Activated T-helper 1 cell treated with anti-CD3 and anti-CD28 coated beads, Interleukin-2, amount 50 U/mL, for 16 hours (primary cell): Measurements from ENCODE around the gene SSRP1.

Source experiments
- DNase-seq, 2 donors: peaks; one replicate each; pipeline ENCODE4 v3.0.0-alpha.2; 2020; ENCODE audit warnings: low read depth in 1 of 2, low spot score in 1 of 2

SSRP1 gene

GRCh38 chr11:57318178-57318577 is 17.5 kb downstream of the SSRP1 start:
- DNase-seq = no peak

DNA sequence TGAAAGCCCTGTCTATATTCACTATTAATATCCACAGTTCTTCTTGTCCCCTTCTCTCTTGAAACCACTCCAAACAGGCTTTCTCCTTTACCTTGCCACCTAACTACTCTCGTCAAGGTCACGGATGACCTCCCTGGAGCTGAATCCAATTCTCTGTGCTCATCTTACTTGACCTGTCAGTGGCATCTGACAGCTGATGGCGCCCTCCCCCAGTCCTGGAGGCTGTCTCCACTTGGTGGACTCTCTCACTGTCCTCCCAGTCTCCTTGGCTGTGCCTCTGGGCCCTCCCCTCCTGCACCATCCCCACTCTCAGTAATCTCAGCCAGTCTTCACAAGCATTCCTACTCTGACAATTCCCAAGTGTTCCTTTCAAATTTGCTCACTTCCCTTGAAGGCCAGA is 19.7 kb downstream of the SSRP1 start:
- no peak for DNase-seq

DNA sequence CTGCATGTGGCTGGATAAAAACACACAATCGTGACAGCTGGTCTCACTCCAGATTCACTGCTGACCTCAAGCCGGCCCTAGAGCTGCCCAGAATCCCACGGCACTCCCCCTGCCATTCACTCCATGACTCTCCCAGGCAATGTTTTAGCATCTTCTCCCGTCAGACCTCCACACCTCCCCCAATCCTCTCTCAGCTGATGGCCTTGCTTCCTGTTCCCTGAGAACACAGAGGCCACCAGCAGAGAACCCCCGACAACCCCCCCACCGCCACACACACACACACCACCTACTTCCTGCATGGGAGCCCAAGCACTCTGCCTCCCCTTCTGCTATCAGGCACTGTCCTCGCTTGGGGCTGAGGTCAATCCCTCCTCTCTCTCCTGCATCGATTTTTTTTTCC is 20.2 kb downstream of the SSRP1 start:
- no peak for DNase-seq

- no peak for DNase-seq
Observed at GRCh38 chr11:57314221-57314973, 21.3 kb downstream of the SSRP1 start.

GRCh38 chr11:57313788-57314135 is 21.9 kb downstream of the SSRP1 start:
- DNase-seq = no peak

DNA sequence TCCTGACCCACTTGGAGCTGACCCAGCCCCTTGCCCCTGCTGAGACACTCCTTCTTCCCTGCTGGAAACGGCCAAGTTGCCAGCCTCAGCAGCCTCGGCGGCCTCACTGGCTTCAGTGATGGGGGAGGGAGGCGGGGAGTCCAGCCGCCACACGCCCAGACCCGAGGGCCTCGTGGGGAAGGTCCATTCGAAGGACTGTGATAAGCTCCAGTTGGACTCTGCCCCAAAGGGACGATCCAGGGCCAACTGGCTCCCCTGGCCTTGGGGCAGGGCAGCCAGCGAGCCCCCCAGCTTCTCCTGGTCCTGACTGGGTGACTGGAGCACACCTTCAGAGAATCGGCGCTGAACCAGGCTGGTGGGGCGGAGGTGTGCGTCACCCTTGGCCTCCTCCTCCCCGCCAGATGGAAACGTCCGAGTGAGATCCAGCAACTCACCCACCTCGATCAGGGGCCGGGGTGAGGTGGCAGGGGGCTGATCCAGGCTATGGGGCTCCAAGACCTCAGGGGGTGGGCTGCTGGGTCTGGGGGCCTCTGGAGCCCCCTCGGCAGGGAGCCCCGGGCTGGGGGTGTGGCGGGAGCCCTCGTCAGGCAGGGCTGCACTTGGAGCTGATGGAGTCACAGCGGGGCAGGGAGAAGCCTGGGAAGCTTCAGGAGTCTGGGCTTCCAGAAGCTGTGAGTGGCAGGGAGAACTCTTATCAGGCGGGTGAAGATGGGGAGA is 22.5 kb downstream of the SSRP1 start:
- DNase-seq = no peak

DNA sequence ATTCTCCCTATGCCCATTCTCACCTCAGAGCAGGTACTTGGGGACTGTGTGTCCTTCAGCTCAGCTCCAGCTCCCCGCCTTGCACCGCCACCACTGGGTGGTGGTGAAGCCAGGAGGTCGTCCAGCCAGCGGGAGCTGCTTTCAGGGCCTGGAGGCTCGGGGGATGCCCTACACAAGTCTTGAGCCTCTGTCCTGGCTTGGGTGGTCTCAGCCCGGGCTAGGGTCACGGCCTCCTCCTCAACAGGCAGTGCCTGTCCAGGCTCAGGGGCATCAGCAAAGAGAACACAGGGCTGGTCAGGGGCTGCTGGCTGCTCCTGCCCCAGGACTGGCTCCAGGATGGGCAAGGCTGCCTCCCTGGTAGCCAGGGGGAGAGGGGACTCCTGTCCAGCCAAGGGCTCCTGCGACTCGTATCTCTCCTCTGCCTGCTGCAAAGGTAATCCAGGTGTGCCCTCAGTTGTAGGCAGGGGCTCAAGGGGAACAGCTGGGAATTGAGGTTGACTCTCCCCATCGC is 23.1 kb downstream of the SSRP1 start:
- DNase-seq = no peak

DNA sequence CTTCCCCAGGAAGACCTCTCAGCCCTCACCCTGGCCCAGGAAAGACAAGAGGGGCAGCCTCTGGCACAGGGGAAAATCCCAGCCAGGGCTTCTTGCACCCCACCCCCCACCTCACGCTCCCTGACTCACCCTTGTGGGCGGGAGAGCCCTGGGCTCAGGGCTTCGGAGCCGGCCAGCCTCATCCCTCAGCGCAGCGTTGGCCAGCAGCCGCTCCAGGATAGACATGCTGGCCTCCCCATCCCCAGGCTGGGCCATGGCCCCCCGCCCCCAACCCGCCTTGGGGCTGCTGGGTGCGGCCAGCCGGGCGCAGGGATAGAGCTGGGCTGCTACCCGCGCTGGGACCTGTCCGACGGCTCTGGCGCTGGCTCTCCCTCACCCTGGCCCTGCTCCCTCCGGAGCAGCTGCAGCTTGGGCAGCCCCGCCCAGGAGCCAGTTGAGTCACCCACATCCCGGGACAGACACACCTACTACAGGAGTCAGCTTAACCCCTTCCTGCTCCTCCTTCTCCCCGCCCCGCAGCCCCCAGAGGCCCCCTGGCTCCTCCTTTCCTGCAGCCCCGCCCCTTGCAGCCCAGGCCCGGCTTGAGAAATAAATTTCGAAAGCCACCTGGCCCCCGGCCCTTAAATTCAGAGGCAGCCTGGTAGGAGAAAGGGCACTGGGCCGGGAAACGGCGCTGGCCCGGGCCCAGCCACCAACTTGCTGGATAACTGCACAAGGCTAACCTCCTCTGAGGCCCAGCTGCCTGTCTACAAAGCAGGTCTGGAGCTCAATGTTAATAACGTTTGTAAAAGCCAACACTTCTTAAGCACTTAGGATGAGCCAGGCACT is 24.4 kb downstream of the SSRP1 start:
- peak in 1 of 2 donors; percentile 20 for DNase-seq

- no peak for DNase-seq
Observed at GRCh38 chr11:57310630-57311086, 25.0 kb downstream of the SSRP1 start.

GRCh38 chr11:57310091-57310490 is 25.6 kb downstream of the SSRP1 start:
- no peak for DNase-seq

DNA sequence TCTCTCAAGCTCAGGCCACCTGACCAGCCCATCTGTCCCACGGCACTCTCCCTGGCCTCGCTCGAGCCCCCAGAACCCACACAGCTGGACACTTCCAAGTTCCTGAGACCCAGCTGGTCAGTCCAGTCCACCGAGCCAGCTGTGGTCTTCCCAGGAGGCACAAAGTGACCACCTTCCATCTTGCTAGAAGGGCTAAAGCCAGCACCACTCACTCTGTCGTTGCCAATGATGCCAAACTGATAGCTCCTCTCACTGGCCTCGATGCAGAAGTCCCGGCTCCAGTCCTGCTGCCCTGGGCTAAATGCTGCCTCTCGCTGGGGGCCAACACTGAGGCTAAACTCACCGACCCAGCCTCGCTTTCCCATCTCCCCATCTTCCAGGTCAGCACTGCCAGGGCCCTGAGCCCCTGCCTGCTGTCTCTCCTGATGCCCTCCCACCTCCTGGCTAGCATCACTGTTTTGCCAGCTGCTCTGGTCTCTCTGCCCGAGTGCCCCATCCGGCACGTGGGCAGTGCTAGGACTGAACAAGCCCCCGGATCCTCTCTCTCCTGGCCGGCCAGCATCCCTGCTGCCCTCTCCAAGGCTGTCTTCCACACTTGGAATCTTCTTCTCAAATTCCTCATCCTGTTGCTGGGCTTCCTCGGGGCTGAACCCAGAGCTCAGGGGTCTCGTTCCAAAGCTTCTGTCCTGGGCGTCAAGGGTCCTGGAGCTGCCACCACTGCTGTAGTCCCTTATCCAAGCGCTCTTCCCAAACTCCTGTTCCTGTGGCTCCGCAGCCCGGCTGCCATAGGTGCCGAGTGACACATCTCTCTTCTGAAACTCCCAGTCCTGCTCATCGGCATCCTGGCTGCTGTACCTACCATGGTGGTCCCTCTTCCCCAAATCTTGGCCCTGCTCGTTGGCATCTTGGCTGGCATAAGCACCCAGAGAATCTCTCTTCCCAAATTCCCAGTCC is 26.3 kb downstream of the SSRP1 start:
- no peak for DNase-seq

DNA sequence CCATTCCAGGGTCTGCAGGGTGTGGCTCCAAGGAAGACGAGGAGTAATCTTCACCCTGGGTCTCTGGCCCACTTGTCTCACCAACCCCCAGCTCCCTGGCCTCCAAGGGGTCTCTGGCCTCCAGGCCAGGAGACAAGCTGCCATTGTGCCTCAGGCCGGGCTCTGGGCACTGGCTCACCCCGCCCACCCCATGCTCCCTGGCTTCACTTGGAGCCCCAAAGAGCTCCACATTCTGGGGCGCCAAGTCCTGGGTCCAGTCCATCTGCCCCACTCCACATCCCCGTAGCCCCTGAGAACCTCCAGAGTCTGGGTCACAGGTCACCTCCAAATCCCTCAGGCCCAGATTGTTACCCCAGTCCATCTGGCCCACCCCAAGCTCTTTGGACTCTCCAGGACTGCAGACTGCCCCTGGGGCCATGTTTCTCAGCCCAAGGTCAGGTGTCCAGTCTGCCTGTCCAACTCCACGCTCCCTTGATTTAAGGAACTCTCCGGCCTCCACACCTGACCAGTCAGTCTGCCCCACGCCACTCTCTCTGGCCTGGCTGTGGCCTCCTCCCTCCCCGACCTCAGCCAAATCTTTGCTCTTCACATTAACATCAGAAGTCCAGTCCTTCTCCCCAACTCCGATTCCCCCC is 27.1 kb downstream of the SSRP1 start:
- DNase-seq = no peak

- DNase-seq = no peak
Observed at GRCh38 chr11:57307666-57308270, 27.9 kb downstream of the SSRP1 start.

DNA sequence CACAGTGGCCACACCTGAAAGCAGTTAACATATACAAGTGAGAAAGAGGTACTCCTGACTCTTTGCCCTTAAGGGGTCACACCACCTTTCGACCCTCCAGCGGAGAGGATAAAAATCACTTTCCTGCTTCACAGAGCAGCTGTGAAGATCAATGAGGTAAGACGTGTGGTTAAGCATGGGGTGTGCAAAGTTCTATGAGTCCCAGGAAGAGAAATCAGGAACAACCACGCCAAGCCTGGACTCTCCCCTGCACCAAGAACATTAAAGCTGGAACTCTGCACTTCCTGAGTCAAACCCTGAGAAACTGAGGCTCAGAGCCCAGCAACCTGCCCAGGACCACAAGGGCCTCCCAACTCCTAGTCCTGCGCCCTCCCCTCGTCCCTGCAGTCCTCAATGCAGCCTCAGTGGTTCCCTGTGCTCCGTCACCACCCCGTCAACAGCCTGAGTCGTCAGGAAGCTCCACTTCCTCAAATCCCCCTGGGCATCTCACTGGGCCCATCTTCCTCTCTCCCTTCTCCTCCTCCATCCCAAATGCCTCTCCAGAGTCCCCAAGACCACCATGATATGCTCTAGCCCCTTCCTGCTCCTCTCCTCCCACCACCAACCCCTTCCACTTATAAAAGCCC is 28.6 kb downstream of the SSRP1 start:
- no peak for DNase-seq

DNA sequence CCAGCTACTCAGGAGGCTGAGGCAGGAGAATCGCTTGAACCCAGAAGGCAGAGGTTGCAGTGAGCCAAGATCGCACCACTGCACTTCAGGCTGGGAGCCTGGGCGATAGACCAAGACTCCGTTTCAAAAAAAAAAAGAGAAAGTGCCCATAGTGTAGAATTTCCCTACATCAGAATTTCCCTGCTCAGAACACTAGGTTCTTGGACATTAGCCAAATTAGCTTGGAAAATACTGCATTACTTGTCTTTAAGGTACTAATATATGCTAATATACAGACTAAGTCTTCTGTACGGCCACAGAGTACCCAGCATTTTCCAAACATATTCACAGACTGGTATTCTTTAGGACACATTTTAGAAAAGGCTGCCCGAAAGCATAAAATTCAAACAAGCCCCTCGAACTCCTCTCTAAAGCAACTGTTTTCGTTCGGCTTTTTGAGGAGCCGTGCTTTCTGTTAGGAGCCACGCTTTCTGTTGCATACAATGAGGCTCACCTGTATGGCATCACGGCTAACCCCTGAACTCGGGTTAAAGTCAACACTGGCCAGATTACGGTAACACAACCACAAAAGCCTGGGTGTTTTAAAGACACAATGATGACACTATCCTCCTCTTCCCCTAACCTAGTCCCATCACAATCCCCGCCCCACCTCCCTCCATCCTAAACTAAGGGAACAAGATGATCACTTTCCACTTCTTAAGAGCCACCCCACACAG is 29.4 kb downstream of the SSRP1 start:
- DNase-seq = no peak

DNA sequence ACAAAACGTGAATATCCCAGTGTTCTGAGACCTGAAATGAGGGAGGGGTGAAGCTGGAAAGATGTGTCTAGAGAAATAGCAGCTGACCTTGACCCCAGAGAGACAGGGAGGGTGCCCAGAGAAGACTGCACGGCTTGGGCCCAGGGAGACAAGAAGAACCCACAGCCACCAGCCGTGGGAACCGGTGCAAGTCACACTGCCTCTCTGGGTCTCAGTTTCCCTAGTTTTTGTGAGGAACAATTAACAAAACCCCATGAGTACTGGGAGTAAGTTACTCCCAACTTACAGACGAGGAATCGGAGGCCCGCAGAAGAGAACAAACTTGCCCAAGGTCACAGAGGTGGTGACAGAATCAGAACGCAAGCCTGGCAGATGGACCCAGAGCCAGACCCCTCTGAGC is 30.2 kb downstream of the SSRP1 start:
- DNase-seq = no peak

DNA sequence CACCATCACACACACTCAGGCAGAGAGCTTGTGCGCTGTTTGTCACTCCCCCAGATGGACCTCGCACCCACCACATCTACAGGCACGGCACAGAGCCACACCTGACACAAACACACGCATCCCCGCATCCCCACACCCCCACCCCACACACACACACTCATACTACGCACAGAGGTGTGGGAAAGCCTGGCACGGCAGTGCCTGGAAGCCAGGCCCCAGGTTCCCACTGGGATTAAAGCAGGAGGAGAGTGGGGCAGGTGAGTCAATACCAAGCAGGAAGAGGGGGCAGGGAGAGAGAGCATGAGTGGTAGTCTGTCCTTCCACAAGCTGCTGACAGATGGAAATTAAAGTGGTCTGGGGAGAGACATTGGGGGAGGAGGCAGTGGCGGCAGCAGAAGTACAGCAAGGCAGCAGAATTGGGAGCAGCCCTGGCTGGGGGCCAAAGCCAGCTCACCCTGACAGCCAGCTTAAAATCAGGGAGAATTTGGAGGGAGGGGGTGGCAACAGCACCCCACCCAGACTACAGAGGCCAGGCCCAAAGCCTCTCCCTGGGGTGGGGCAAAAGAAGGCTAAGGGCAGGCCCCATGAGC is 31.6 kb downstream of the SSRP1 start:
- no peak for DNase-seq

DNA sequence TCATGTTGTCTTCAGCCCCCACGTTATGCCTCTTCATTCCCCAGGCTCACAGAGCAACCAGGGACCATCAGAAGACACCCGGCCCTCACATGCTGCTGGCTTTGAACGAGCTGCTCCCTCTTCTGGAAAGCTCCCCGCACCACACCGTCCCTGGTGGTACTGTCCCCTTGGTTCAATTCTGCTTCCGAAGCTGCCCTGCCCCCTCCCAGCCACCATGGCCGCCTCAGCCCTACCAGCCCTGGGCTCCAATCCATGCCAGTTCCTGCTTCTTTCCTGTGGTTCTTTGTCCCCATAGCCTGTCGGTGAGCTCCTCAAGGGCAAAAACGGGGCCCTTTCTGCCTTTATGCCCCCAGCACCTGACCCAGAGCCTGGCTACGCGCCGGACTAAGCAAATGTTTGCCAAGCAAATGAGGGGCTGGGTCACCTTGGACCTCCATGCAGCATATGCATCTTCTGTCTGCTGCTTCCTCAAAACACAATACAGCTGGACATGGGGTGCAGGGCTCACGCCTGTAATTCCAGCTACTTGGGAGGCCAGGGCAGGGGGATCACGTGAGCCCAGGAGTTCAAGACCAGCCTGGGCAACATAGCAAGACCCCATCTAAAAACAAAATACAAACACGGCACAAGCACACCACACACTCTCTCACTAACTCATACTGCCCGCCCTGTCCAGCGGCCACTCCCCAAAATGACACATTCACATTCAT is 32.3 kb downstream of the SSRP1 start:
- DNase-seq = no peak
